8988T (cell line): Measurements from ENCODE around the gene ELMOD3.
"Not testable (repeated sequence)": the region's sequence is repeated elsewhere in the genome, so short reads cannot be mapped to it uniquely, and the experiment has no call there.

ENCODE experiments used
- DNase-seq: peaks from one replicate; pipeline ENCODE4 v3.0.0; 2011

Gene ELMOD3

GRCh38 chr2:85377083-85377482 lies 22.5 kb downstream of the ELMOD3 start:
- no peak for DNase-seq

GRCh38 chr2:85378257-85378656 lies 23.7 kb downstream of the ELMOD3 start:
- DNase-seq, result no peak

DNA sequence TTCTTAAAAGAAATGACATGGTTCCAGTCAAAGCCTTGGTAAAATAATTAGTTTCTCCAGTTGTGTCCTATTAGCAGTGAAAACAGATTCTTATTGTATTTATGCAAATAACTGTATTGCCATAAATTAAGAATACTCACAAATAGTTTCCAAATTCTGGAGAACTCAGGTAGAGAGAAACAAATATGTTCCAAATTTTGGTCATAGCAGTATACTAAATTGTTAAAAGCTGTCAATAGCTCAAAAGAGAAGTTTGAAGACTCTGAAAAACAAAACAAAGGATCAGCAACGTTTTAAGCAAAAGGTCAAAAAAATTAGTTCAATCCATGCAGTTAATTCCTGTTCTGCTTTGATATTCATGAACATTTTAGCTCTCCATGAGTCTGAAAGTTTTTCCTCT lies 25.5 kb downstream of the ELMOD3 start:
- no peak for DNase-seq

- not testable (repeated sequence) for DNase-seq
Observed at GRCh38 chr2:85383151-85383550, 28.6 kb downstream of the ELMOD3 start.

DNA sequence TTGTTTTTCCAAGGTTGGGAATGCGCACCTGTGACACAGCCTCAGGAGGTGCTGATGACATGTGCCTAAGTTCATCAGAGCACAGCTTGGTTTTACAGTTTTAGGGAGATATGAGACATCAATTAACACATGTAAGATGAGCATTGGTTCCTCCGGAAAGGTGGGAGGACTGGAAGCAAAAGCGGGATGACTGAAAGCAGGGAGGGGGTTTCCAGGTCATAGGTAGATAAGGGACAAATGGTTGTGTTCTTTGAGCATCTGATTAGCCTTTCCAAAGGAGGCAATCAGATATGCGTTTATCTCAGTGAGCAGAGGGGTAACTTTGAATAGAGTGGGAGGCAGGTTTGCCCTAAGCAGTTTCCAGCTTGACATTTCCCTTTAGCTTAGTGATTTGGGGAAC lies 29.3 kb downstream of the ELMOD3 start:
- DNase-seq, result no peak

GRCh38 chr2:85385746-85386145 lies 31.2 kb downstream of the ELMOD3 start:
- no peak for DNase-seq

- no peak for DNase-seq
Observed at GRCh38 chr2:85387754-85388153, 33.2 kb downstream of the ELMOD3 start.

DNA sequence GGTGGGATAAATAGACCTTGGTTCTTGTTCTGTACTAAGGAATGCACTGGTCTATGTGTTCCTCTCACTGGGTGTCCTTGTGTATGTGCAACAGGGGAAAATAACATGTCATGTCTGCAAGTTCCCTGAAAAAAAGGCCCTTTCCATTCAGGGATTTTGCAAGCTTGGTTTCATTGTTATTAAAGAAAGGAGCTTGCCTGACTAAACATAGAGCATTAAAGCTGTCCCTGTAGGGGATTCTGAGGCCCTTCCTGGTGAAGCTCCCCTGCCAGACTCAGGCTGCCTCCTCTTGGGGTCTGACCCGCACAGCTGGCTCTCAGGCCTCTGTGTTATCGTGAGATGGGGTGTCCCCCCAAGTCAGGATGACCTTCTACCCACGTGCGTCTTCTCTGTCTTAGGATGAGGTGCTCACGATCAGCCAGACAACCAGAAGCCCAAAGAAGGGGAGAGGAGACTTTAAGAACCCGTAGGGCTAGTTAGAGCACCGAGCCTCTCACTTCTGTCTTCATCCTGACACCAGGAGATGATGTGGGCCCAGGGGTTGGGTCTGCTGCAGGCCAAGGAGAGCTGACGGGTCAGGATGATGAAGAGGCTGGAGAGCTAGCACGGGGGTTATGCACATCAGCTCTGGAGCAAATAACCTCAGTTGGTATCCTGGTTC lies 34.4 kb downstream of the ELMOD3 start:
- DNase-seq, result no peak

DNA sequence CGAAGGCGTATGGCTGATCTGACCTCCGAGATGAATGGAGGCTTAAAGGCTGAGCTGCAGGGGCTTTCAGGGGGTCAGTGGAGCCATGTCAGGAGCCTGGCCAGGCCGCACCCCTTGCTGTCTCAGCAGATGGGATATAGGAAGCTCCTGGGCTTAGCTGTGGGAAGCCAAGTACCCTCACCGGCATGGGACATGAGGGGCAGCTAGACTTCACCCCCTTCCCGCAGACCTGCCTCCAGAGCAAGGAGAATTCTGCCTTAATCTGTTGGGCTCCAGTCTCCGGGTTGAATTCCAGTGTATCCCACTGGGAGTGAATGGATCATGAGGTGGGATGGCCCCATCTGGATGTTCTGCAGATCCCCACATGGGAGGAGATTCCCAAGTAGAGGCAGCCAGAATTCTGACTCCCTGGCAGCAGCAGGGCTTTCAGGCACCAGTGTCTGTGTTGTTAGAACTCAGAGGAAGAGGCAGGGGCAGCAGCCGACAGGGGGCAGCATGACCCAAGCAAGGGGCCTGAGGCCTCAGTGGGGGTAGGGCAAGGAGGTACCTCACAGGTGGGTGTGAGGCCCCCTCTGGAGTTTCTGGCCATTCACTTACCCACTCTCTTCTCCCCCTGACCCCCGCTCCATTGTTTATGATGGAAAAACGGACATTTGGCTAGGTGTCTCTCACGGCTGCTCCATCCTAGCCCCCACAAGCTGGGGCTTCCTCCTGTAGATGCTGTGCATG lies 36.5 kb downstream of the ELMOD3 start:
- DNase-seq, result peak; percentile 72

GRCh38 chr2:85393836-85394235 lies 39.3 kb downstream of the ELMOD3 start:
- DNase-seq, result no peak

DNA sequence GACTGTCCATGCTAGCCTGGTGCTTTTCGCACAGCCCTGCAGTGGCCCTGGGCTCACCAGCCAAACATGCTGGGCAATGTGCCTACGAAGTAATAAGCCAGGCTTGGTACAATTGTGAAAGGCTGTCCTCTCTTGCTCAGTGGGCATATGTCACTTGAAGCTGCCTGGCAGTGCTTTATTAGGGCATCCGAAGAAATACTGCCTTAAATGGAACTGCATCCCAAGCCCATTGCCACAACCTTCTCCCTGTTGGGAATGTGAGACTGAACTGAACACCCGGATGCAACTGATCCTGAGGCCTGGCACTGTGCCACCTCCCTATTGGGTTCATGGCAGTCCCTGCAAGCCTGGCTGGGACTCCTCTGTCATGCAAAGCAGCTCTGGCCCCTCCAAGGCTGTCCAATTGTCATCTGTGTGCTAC lies 39.7 kb downstream of the ELMOD3 start:
- no peak for DNase-seq

GRCh38 chr2:85394976-85395375 lies 40.4 kb downstream of the ELMOD3 start:
- no peak for DNase-seq

DNA sequence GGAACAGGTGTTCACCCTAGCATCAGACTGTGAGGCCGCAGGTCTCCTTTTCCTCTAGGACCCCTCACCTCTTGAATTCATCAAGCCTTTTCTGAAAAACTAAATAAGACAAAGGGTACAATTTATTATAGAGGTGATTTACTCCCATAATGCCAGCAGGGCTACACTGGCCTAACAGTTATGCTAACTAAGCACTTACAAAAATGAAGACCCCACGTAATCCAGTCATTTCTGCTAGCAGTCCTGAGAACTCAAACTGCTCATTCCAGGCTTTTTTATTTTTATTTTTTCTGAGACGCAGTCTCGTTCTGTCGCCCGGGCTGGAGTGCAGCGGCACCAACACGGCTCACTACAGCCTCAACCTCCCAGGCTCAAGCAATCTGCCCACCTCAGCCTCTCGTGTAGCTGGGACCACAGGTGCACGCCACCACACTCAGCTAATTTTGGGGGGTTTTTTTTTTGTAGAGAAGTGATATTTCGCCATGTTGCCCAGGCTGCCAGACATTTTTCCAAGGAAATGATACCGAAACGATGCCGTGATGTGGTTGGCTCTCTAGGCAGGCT lies 41.4 kb downstream of the ELMOD3 start:
- DNase-seq, result no peak

GRCh38 chr2:85396531-85397470 lies 42.2 kb downstream of the ELMOD3 start:
- no peak for DNase-seq

DNA sequence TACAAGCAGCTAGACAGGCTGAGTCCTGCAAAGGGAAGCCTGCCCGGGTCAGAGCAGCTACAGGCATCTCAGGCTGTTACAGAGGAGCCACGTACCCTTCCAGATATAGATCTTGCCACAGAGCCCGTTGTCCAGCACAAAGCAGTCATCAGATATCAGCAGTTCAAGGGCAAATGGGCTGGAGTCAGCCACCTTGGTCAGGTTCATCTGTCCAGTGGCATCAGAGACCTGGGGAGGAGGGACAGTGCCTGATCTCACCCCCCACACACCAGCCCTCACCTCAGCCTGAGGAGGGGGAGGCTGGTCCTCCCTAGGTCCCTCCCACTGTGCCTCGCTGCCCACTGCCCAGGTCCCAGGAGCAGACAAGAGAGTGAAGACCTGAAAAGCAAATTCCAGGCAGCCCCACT lies 43.4 kb downstream of the ELMOD3 start:
- no peak for DNase-seq

DNA sequence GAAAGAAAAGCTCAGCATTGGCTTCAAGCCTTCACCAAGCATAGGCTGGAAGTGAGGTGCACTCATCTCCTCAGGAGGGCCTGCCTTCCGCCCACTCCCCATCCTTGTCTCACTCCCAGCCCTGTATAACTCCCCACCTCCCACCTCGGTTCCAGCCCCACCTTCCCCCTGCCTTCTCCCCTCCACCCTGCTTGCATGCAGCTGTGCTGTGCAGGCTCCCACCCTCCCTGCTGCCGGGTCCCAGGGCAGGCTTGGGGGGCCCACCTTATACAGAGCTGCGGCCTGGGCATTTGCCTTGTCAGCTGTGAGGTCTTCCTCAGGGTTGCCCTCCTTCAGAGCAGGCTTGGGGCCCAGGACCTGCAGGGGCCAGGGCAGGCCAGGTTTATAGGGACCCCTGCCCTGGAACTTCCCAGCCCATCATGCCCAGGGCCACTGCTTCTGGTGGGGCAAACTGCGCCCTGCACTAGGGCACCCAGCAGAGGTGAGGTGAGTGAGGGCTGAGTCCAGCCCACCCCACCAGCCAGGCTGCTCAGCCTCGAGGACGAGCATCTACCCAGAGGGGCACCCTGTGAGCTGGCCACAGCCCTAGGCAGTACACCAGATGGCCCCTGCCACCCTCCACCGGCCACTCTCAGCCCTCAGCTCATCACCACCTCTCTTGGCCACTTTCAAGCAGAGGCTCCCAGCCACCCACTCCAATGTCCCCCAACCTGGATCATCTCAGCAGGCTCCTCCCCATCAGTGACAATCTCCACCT lies 44.0 kb downstream of the ELMOD3 start:
- DNase-seq, result no peak

DNA sequence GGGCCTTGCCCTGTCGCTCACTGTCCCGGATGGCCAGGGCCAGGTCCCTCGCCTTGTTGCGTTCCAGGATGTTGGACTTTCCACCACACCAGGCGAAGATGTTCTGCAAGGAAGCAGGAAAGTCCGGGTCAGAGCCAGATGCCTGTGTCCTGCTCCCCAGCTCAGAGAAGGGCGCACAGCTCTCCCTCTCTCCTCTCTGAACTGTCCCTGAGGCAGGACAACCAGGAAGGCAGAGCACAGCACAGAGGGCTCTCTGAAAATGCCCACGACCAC lies 44.5 kb downstream of the ELMOD3 start:
- DNase-seq, result no peak

GRCh38 chr2:85400023-85400422 lies 45.5 kb downstream of the ELMOD3 start:
- DNase-seq, result no peak

GRCh38 chr2:85400541-85401463 lies 46.2 kb downstream of the ELMOD3 start:
- DNase-seq, result no peak

DNA sequence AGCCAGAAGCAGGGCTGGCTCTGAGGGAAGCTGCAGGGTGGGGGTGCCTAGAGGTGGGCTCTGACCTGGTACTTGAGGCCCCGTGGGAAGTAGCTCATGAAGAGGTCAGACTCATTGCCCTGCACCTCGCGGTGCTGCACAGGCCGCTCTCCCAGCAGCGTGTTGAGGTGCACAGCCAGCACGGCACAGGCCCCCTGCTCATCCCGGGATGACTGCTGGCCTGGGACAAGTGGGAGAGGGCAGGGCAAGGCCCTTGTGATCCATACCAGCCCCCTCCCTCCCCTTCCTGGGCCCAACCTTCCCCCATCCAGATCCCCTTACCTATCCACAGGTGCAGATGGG lies 46.9 kb downstream of the ELMOD3 start:
- no peak for DNase-seq

DNA sequence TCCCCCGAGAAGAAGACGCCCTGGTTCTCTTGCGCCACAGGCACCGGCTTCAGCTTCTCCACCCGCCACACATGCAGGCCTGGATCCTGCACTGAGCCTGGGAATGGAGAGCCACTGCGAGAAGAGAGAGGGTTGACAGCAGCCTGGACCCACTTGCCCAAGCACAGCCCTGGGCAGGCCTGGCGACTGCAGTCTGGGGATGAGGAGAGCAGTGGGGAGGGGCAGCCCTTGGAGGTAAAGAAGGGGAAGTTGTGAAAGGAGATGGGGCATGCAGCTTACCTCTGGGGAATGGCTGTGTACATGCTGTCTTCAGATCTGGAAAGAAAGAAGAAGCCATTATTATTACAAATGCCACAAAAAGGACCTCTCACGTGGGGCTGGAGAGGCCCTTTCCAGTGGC lies 47.3 kb downstream of the ELMOD3 start:
- no peak for DNase-seq
